Globus pallidus (tissue), 1 donor: ENCODE measurements around the gene NXF1.
"Not testable (repeated sequence)": the region's sequence is repeated elsewhere in the genome, so short reads cannot be mapped to it uniquely, and the experiment has no call there.

Experiments used
- DNase-seq: peaks from one replicate; pipeline ENCODE4 v3.0.0-alpha.2; 2015; ENCODE audit warnings: low spot score

The NXF1 gene

DNA sequence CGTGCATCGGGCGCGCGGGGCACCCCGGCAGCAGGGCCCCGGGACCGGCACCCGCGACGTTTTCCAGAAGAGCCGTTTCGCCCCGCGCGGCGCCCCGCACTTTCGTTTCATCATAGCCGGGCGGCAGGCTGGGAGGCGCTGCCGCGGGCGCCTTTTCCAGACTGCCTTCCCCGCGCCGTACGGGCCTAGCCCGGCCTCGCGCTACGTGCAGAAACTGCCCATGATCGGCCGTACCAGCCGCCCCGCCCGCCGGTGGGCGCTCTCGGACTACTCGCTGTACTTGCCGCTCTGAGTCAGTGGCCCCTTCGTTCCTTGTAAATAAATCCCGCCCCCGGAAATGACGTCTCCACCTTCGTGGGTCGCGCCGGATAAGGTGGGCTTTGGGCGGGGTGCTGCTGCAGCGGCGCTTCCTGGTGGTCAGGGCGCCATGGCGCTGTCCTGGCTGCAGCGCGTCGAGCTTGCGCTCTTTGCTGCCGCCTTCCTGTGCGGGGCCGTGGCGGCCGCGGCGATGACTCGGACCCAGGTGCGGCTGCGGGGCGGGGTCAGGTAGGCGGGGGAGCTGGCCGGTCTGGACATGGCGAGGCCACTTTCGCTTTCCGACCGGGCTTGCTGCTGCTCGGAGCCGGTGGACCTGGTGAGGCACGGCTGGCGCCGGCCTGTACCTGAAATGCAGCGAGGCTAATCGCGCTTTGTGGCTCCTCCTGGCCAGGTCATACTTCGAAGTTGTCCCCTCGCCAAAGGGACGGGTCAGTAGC, 18.1 kb downstream of the NXF1 start, which contains the start of gene TMEM179B:
Gene TMEM179B, plus strand, starts transcription at position 398 of the 755 bp plus-strand sequence. Its CDS starts 30 bp downstream, at position 428.
- DNase-seq: peak; percentile 99

DNA sequence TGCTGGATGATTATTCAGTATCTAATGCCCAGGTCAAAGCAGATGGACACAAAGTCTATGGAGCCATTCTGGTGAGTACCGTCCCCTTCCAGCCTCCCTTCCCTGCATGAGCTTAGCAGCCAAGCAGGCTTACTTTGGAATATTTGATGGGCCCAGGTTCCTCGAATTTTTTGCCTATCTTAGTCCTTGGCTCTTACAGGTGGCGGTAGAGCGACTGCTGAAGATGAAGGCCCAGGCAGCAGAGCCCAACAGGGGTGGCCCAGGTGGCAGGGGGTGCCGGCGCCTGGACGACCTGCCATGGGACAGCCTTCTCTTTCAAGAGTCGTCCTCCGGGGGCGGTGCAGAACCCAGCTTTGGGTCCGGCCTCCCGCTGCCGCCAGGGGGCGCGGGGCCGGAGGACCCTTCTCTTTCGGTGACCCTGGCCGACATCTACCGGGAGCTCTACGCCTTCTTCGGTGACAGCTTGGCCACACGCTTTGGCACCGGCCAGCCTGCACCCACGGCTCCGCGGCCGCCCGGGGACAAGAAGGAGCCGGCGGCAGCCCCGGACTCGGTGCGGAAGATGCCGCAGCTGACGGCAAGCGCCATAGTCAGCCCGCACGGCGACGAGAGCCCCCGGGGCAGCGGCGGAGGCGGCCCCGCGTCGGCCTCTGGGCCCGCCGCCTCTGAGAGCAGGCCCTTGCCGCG, 18.8 kb downstream of the NXF1 start:
- DNase-seq: peak; percentile 82

DNA sequence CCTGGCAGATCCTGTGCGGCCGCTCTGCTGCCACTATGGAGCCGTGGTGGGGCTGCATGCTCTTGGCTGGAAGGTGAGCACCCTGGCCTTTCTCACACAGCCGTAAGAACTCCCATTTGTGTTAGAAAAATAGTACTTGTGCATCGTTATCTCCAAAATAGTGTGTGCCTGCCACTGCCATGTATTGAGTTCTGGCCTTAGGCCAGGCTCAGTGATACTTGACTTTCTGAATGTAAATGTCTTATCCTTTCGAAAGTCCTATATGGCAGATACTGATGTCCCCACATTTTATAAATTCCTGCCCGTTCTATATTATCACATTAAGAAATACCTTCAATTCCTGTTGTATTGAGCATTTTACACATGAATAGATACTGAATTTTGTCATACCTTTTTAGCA, 22.5 kb downstream of the NXF1 start:
- no peak for DNase-seq

DNA sequence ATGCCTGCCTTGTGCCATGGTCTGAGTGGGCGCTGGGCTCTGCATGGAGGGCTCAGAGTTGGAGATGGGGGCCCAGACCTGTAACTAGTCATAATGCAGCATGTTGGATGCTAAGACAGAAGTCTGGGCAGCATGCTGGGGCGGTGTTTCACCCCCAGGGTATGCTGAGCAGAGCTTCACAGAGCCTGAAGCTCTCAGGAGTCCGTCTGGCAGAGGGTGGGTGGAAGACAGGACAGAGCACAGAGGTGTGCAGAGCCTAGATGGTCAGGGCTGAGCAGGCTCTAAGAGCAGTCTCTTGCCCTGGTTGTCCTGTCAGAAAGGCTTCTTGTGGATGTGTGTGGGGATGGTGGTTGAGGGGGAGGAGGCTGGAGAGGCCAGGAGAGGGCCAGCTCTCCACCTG, 26.8 kb downstream of the NXF1 start:
- no peak for DNase-seq

DNA sequence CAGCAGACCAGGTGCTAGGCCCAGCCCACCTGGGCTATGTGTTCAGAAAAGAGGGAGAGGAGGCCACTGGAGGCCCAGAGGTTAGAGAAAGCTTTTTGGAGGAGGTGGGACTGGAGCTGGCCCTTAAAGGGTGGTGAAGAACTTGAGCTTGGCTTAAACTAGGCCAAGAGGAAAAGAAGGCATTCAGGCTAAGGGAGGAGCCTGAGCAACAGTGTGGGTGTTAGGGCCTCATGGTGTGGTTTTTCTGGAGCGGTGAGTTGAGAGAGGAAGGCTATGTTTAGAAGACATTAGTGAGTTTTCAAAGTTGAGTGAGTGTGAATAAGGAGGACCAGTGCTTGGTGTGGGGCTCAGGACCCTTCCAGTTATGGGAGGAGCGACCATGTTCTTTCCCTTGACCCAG, 27.9 kb downstream of the NXF1 start:
- no peak for DNase-seq

DNA sequence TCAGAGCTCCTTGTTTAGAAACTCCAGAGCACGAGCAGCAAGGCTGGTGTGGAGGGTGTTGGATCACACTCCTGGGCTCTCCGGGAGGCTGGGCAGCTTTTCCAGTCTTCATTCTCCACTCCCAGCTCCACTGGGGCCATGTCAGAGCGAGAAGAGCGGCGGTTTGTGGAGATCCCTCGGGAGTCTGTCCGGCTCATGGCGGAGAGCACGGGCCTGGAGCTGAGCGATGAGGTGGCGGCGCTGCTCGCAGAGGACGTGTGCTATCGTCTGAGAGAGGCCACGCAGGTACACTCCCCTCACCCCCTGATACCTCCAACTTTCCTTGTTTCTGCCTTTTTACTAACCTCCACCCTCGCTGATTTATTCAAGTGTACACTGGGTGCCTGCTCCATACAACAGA, 29.6 kb downstream of the NXF1 start:
- no peak for DNase-seq

DNA sequence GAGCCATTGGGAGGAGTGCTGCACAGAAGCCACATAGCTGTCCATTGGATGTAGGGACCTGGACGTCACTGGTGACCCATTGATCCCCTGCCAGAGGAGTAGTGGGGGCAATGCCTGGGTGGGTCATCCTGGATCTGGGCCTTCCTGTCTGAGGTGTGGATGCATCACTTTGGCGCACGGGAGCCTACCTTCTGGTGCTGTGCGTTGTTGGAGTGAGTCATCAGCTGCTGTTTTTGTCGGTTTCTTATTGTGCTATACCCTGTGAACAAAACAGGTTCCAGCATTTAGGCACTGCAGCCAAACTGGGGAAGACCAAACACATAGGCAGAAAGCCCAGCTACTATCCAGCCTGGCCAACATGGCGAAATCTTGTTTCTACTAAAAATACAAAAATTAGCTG, 30.8 kb downstream of the NXF1 start:
- DNase-seq: no peak

DNA sequence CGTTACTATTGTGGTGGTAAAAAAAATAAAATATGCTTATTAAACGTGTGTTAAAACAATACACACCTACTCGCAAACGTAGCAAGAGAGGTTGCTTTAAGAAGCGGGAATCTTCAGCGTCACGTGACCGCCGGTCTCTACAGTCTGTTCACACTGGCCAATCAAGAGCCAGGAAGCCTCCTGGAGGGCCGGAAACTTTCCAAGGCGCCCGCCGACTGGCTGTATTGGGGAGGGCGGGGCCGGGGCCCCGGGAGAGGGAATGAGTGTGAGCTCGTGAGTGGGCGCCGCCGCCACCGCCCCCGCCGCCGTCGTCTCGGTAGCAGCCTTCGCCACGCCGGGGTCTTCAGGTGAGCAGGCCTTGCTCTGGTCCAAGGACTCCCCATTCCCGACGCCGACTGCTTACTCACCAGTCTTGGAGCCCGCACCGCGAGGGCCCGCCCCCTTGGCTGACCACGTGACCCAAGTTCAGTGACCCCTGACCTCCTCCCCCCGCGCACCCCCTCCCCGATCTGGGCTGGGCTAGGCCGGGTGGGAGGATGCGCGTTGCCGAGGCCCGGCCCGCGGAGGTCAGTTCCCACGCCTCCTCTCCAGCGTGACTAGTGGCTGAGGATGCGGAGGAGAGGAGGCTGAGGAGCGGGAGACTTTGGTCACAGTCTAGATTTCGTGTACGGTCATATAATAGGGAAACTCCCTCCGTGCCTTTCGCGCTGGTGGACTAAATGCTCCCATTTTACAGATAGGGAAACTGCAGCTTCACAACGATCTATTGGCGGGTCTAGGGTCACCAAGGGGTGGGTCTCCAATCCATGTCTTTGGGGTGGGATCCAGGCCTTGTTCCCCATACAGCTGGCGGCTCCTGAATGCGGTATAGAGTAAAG, 33.9 kb downstream of the NXF1 start, which contains the start of gene TAF6L:
Gene TAF6L, plus strand, starts transcription at position 253 of the 878 bp plus-strand sequence. CDS start 4,388 bp downstream, outside the sequence.
- DNase-seq: peak; percentile 98

DNA sequence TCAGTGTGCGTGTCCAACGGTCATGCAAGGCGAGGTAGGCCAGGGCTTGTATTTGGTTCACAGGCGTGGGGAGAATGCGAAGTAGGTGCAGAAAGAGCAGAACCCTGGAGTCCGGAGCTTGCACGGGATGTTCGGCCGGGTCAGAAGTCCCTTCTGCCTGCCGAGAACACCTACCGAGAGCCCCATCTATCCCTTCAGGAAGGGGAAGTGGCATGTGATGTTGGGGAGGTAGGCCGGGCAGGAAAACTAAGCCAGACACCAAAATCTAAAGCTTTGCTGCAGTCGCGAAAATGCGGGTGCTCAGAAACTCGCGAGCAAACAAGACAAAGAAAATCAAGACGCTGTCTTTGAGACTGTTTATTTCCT, 34.5 kb downstream of the NXF1 start:
- DNase-seq: no peak

DNA sequence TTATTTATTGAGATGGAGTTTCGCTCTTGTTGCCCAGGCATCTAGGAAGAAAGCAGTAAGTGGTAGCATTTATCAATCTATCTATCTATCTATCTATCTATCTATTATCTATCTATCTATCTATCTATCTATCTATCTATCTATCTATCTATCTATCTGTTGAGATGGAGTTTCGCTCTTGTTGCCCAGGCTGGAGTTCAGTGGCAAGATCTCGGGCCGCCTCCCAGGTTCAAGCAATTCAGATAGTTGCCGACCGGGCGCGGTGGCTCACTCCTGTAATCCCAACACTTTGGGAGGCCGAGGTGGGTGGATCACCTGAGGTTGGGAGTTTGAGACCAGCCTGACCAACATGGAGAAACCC, 44.4 kb downstream of the NXF1 start:
- not testable (repeated sequence) for DNase-seq

DNA sequence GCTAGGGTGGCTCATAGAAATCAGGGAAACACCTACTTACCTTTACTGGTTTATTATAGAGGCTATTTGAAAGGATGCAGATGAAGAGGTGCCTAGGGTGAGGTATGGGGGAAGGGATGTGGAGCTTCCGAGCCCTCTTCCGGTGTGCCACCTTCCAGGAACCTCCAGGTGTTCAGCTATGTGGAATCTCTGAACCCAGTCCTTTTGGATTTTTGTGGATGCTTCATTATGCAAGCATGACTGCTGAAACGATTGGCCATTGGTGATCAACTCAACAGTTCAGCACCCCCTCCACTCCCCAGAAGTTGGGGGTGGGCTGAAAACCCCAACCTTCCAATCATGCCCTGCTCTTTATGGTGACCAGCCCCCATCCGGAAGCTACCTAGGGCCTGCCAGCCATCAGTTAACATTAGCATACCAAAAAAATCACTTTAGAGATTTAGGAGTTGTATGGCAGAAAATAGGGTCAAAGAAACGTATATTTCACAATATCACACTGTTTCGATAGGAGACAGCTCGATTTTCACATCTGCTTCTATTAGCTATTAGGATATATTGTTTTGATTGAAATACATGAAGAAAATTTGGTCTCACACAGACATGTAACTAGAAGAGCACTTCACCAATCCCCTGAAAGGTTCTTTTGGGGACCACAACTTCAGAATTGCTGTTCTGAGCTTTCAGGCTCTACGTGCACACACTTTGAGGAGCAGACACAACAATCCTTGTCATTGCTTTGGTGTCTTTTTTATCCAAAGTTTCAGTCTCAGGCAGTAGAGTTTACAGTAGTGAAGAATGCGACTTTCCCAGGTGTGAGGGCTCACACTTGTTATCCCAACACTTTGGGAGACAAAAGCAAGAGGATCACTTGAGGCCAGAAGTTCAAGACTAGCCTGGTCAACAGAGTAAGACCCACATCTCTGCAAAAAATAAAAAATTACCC, 47.1 kb downstream of the NXF1 start:
- DNase-seq: no peak

DNA sequence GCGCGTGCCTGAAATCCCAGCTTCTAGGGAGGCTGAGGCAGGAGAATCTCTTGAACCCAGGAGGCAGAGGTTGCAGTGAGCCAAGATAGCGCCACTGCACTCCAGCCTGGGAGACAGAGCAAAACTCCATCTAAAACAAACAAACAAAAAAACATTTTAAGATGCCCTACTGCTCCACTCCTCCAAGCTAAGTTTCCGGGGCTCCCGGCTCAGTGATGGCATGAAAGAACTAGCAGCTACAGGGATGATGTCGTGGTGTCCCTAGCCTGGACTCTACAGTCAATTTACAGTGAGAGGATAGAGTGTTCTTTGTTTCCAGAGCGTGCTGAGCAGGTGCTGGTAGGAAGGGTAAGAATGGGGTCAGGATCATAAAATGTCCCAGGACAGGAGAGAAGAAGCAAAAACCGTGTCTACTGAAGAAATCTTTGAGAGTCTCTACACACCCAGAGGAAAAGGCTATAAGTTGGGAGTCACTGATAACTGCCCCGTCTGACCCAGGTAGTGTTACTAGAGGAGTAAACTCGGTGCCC, 50.1 kb downstream of the NXF1 start:
- DNase-seq: no peak

DNA sequence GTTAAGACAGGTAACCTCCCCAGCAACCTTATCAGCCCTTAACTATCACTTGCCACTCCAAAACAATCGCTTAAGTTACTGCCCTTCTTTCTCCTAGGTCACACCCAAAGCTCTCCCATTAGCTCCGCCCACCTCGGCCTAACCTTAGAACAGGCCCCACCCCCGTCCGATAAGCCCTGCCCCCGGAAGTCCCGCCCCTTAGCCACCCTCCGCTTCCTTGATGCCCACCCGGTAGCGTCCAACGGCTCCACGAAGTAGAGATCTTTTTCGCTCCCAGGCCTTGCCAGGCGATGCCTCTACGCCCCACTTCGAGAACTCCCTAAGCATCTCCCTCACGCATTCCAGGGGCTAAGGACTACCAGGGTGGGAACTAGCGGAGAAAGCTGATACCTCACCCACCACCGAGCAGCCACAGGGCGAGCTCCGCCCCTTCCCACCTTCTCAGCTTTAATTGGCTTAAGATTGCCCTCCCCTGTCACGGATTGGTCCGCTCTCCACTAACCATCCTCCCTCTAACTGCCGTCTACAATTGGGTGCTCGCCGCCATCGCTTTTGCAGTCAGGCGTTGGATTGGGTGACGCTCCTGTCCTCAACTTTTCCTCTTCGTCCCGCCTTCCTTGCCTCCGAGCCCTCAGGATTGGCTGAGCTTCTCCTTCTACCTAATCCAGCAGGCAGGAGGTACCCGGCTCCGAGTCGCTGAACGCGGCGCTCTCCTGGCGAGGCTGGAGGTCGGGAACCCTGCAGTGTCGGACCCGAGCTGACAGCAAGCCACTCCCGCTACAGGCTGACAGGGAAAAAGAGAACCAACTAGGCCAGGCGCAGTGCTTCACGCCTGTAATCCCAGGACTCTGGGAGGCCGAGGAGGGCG, 51.3 kb downstream of the NXF1 start, which contains the start of gene ZBTB3:
Gene ZBTB3, minus strand, starts transcription at position 425 of the 868 bp plus-strand sequence. CDS start 496 bp downstream, outside the sequence.
- peak; percentile 99 for DNase-seq

DNA sequence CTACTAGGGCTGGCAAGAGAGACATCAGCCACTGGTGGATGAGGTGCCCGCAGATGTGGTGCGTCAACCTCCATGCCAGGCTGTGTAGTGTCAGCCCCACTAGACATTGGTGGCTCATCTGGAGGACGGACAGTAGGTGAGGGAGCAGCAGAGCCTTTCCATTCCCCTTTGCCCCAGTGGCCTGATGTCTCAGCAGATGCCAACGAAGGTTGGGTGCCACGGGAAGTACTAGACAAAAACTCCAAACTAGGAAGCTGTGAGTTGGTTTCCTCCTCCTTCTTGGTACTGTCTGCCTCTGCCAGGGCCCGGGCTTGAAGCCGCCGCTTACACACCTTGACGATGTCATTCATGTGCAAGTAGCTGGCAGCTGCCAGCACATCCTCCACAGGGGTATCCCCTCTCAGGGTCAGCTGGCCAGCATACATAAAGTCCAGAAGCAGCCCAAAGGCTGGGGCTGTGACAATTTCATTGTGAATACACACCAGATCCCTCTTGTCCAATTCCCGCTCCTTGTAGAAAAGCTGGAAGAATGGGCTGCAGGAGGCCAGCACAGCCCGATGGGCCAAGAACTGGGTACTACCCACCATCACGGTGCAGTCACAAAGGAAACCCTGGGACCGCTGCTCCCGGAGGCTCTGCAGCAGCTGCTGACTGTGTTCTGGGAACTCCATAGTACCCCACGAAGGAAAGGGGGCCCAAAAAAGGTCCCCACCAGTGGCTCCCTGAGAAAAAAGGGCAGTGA, 52.1 kb downstream of the NXF1 start:
- no peak for DNase-seq

DNA sequence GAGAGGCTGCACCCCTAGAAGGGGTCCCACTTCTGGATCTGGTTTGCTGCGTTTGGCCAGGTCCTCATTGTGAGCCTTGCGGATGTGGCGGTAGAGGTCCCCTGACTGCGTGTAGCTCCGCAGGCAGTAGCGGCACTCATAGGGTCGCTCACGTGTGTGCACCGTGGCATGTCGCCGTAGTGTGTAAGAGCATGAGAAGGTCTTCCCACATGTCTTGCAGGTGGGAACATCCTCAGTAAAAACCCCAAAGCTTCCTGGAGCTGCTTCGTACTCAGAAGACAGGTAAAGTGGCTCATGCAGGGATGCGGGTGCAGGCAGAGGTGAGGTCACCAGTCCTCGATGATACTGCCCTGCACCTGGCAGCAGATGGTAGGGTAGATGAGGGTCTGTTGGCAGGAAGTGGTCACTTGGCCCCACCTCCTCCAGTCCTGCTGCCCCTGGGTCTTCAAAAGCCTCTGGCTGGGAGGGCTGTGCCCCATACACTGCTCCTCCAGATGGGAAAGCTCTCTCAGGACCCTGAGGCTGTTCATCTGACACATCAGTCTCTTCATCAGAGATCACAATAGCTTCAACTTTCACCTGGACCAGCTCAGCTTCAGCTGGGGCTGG, 53.0 kb downstream of the NXF1 start:
- DNase-seq: no peak

DNA sequence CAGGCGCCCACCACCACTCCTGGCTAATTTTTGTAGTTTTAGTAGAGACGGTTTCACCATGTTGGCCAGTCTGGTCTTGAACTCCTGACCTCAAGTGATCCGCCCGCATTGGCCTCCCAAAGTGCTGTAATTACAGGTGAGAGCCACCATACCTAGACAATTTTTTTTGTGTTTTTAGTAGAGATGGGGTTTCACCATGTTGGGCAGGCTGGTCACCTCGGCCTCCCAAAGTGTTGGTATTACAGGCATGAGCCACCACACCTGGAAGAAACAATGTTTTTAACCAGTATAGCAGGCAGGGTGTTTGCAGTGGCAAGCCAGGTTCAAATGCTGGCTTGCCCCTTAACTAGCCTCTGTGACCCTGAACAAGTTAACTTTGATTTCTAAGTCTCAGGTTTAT, 55.3 kb downstream of the NXF1 start:
- not testable (repeated sequence) for DNase-seq

DNA sequence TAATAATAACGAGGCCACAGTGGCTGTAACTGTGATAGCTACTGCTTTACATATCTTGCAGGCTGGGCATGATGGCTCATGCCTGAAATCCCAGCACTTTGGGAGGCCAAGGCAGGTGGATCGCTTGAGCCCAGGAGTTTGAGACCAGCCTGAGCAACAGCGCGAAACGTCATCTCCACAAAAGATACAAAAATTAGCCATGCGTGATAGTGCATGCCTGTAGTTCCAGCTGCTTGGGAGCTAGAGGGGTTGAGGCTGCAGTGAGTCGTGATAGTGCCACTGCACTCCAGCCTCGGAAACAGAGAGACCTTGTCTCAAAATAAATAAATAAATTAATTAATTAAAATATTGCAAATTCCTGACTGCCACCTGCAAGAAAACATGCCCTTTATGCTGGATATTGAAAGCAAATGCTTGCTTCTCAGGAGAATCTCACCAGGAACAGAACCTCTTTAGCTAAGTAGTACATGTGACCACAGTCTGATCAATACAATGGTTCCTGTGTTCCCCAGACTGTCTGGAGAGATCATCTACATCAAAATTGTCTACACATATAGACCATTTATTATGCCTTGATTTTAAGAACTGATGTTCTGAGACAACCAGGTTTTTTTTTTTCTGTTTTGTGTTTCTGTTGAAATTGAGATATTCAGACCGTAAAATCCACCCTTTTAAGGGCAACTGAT, 57.6 kb downstream of the NXF1 start:
- DNase-seq: peak; percentile 66
